ENCODE results near the gene KHDC4.

The KHDC4 gene

DNA sequence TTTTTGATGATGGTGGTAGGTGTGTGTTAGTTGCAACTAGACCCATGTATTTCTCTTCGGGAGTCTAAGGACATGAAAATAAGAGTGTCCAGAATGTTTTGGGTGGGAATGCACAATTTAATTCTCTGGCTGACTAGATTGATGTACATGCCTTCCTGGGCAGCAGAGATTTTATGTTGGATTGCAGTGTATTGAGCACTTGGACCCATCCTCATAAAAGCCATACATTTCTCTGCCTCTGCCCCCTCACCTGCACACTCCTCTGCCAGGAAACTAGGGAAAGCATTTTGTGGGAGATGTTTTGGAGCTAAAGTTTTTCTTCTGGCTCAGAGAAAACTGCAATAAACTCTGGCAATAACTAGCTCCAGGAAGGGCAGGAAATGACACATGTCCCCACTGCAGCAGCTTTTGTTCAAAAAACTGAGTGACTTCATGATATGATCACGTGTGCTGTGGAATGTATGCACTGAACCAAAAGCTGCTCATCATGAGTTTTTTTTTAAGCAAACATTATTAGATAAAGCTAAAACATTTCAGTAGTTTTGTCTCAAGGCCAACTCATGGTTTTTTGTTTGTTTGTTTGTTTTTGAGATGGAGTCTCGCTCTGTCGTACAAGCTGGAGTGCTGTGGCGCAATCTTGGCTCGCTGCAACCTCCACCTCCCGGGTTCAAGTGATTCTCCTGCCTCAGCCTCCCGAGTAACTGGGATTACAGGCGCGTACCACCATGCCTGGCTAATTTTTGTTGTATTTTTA lies 40.6 kb downstream of the KHDC4 start (continued):
- TF ChIP-seq, protein P1, sequence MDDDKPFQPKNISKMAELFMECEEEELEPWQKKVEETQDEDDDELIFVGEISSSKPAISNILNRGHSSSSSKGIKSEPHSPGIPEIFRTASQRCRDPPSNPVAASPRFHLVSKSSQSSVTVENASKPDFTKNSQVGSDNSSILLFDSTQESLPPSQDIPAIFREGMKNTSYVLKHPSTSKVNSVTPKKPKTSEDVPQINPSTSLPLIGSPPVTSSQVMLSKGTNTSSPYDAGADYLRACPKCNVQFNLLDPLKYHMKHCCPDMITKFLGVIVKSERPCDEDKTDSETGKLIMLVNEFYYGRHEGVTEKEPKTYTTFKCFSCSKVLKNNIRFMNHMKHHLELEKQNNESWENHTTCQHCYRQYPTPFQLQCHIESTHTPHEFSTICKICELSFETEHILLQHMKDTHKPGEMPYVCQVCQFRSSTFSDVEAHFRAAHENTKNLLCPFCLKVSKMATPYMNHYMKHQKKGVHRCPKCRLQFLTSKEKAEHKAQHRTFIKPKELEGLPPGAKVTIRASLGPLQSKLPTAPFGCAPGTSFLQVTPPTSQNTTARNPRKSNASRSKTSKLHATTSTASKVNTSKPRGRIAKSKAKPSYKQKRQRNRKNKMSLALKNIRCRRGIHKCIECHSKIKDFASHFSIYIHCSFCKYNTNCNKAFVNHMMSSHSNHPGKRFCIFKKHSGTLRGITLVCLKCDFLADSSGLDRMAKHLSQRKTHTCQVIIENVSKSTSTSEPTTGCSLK (tag by site-specific recombination; IDR thresholded peaks at IDR 0.05) = no peak
- TF ChIP-seq ZNF223 (tag by site-specific recombination; IDR thresholded peaks at IDR 0.05) (no peak), KLF10 (tag by site-specific recombination; IDR thresholded peaks at IDR 0.05) (no peak), PBX3 (CRISPR knock-in tag; IDR thresholded peaks at IDR 0.05) (no peak), ZNF140 (tag by site-specific recombination; IDR thresholded peaks at IDR 0.05) (no peak), ZBTB44 (tag by site-specific recombination; IDR thresholded peaks at IDR 0.05) (0 out of 2 replicates have a peak, but pooled peaks have one; percentile 24), ZNF707 (tag by site-specific recombination; IDR thresholded peaks at IDR 0.05) (no peak), PRDM6 (tag by site-specific recombination; IDR thresholded peaks at IDR 0.05) (peak; percentile 86), ZSCAN16 (tag by site-specific recombination; IDR thresholded peaks at IDR 0.05) (no peak), ZNF184 (tag by site-specific recombination; IDR thresholded peaks at IDR 0.05) (no peak), TRIM28 (IDR thresholded peaks at IDR 0.05; ENCODE audit: borderline replicate concordance, low read length) (no peak), ZNF837 (tag by site-specific recombination; IDR thresholded peaks at IDR 0.05) (no peak), ZBTB48 (tag by site-specific recombination; IDR thresholded peaks at IDR 0.05) (no peak), ZNF610 (tag by site-specific recombination; IDR thresholded peaks at IDR 0.05; ENCODE audit: borderline replicate concordance) (no peak), ZNF600 (tag by site-specific recombination; IDR thresholded peaks at IDR 0.05) (0 out of 2 replicates have a peak, but pooled peaks have one; percentile 26), ZFHX2 (tag by site-specific recombination; conservative IDR thresholded peaks at IDR 0.05) (no peak)
- TF ChIP-seq, protein P2, sequence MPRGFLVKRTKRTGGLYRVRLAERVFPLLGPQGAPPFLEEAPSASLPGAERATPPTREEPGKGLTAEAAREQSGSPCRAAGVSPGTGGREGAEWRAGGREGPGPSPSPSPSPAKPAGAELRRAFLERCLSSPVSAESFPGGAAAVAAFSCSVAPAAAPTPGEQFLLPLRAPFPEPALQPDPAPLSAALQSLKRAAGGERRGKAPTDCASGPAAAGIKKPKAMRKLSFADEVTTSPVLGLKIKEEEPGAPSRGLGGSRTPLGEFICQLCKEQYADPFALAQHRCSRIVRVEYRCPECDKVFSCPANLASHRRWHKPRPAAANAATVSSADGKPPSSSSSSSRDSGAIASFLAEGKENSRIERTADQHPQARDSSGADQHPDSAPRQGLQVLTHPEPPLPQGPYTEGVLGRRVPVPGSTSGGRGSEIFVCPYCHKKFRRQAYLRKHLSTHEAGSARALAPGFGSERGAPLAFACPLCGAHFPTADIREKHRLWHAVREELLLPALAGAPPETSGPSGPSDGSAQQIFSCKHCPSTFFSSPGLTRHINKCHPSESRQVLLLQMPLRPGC (tag by site-specific recombination; IDR thresholded peaks at IDR 0.05) = 0 out of 2 replicates have a peak, but pooled peaks have one; percentile 35
- TF ChIP-seq, protein P3, sequence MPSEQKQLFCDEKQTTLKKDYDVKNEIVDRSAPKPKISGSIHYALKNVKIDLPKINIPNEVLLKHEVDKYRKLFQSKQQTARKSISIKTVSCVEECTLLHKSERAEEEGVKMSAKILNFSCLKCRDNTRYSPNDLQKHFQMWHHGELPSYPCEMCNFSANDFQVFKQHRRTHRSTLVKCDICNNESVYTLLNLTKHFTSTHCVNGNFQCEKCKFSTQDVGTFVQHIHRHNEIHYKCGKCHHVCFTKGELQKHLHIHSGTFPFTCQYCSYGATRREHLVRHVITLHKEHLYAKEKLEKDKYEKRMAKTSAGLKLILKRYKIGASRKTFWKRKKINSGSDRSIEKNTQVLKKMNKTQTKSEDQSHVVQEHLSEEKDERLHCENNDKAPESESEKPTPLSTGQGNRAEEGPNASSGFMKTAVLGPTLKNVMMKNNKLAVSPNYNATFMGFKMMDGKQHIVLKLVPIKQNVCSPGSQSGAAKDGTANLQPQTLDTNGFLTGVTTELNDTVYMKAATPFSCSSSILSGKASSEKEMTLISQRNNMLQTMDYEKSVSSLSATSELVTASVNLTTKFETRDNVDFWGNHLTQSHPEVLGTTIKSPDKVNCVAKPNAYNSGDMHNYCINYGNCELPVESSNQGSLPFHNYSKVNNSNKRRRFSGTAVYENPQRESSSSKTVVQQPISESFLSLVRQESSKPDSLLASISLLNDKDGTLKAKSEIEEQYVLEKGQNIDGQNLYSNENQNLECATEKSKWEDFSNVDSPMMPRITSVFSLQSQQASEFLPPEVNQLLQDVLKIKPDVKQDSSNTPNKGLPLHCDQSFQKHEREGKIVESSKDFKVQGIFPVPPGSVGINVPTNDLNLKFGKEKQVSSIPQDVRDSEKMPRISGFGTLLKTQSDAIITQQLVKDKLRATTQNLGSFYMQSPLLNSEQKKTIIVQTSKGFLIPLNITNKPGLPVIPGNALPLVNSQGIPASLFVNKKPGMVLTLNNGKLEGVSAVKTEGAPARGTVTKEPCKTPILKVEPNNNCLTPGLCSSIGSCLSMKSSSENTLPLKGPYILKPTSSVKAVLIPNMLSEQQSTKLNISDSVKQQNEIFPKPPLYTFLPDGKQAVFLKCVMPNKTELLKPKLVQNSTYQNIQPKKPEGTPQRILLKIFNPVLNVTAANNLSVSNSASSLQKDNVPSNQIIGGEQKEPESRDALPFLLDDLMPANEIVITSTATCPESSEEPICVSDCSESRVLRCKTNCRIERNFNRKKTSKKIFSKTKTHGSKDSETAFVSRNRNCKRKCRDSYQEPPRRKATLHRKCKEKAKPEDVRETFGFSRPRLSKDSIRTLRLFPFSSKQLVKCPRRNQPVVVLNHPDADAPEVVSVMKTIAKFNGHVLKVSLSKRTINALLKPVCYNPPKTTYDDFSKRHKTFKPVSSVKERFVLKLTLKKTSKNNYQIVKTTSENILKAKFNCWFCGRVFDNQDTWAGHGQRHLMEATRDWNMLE (tag by site-specific recombination; conservative IDR thresholded peaks at IDR 0.05; ENCODE audit: low read depth) = no peak
- TF ChIP-seq, protein P4, sequence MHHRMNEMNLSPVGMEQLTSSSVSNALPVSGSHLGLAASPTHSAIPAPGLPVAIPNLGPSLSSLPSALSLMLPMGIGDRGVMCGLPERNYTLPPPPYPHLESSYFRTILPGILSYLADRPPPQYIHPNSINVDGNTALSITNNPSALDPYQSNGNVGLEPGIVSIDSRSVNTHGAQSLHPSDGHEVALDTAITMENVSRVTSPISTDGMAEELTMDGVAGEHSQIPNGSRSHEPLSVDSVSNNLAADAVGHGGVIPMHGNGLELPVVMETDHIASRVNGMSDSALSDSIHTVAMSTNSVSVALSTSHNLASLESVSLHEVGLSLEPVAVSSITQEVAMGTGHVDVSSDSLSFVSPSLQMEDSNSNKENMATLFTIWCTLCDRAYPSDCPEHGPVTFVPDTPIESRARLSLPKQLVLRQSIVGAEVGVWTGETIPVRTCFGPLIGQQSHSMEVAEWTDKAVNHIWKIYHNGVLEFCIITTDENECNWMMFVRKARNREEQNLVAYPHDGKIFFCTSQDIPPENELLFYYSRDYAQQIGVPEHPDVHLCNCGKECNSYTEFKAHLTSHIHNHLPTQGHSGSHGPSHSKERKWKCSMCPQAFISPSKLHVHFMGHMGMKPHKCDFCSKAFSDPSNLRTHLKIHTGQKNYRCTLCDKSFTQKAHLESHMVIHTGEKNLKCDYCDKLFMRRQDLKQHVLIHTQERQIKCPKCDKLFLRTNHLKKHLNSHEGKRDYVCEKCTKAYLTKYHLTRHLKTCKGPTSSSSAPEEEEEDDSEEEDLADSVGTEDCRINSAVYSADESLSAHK (tag by site-specific recombination; IDR thresholded peaks at IDR 0.05) = no peak
- TF ChIP-seq, protein P5, sequence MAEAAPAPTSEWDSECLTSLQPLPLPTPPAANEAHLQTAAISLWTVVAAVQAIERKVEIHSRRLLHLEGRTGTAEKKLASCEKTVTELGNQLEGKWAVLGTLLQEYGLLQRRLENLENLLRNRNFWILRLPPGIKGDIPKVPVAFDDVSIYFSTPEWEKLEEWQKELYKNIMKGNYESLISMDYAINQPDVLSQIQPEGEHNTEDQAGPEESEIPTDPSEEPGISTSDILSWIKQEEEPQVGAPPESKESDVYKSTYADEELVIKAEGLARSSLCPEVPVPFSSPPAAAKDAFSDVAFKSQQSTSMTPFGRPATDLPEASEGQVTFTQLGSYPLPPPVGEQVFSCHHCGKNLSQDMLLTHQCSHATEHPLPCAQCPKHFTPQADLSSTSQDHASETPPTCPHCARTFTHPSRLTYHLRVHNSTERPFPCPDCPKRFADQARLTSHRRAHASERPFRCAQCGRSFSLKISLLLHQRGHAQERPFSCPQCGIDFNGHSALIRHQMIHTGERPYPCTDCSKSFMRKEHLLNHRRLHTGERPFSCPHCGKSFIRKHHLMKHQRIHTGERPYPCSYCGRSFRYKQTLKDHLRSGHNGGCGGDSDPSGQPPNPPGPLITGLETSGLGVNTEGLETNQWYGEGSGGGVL (tag by site-specific recombination; IDR thresholded peaks at IDR 0.05) = no peak

Data from HEK293 (cell line).